Heart right ventricle (tissue), 16 donors: ENCODE data around the gene ARFGEF3. TPM values are rescaled to one million over a fixed set of nuclear protein-coding genes. Genes with fewer than 3 reads are reported as not detected.

Experiments used
- ATAC-seq, 8 donors: fragments of 200-7000 bp; cut with Tn5 transposase; one replicate each; pipeline ENCODE4 v1.9.1; 2020; ENCODE audit warnings: mild to moderate bottlenecking in 8 of 8, moderate library complexity in 8 of 8, moderate number of reproducible peaks in 1 of 8
- DNase-seq, 2 donors: peaks; one replicate each; pipeline ENCODE4 v3.0.0-alpha.2; 2020
- H3K27ac ChIP-seq, 10 donors: fragments of 200-600 bp; sonication (generic) in 2 of 10; one replicate each; pipeline versions ENCODE4 v1.5.0 to v1.8.0; 2020 to 2022; ENCODE audit warnings: mild to moderate bottlenecking in 3 of 10
- H3K27me3 ChIP-seq, 7 donors: fragments of 200-600 bp; one replicate each; pipeline ENCODE4 v1.8.0; 2021 to 2022; ENCODE audit warnings: mild to moderate bottlenecking in 2 of 7
- H3K36me3 ChIP-seq, 9 donors: fragments of 200-600 bp; sonication (generic) in 1 of 9; one replicate each; pipeline versions ENCODE4 v1.5.0 to v1.8.0; 2020 to 2022; ENCODE audit warnings: mild to moderate bottlenecking in 2 of 9
- H3K4me1 ChIP-seq, 9 donors: fragments of 200-600 bp; sonication (generic) in 1 of 9; one replicate each; pipeline versions ENCODE4 v1.5.0 to v1.8.0; 2020 to 2022; ENCODE audit warnings: mild to moderate bottlenecking in 4 of 9
- H3K4me3 ChIP-seq, 10 donors: fragments of 200-600 bp; sonication (generic) in 2 of 10; one replicate each; pipeline versions ENCODE4 v1.5.0 to v1.8.0; 2020 to 2022; ENCODE audit warnings: mild to moderate bottlenecking in 7 of 10, moderate library complexity in 2 of 10
- H3K9me3 ChIP-seq, 11 donors: fragments of 200-600 bp in 10 of 11; sonication (generic) in 2 of 11; one replicate each; pipeline versions ENCODE4 v1.5.0 to v1.8.0; 2013 to 2022; ENCODE audit warnings: mild to moderate bottlenecking in 2 of 11, control low read depth in 1 of 11, moderate library complexity in 1 of 11
- WGBS, 2 donors: extraction: QIAGEN DNeasy Blood & Tissue Kit; methylation state at CpG; one replicate each; pipeline ENCODE4 v1.1.7; 2013; ENCODE audit warnings: inconsistent platforms in 1 of 2; 5-methylcytosine and 5-hydroxymethylcytosine counted together
- intact Hi-C, 10 donors: fragments of 100-400 bp; cut with DNase I; formaldehyde crosslinking; loops; one replicate each; pipeline versions ENCODE4 v1.11.1 to v1.14.2; 2022
- polyA plus RNA-seq, 2 donors: library from polyadenylated mRNA; stranded (reverse); fragments of 200-250 nt; gene quantifications; one replicate each; pipeline ENCODE4 v1.2.3, GENCODE V29; 2013
- total RNA-seq, 10 donors: library from RNA; stranded (reverse); fragmentation: NEBNext Ultra II Directional in 3 of 10; extraction: Animal tissue kit (Norgen Biotek cat#: 25700) in 3 of 10; gene quantifications; one replicate each; pipeline versions ENCODE4 v1.2.1 to v1.2.4, GENCODE V29; 2021 to 2023
- TF ChIP-seq, protein P1 (sequence below), 9 donors: fragments of 200-600 bp; sonication (generic) in 2 of 9; IDR thresholded peaks; one replicate each; pipeline versions ENCODE4 v1.5.0 to v1.8.0; 2021 to 2022; ENCODE audit warnings: antibody characterized with exemption in 9 of 9, mild to moderate bottlenecking in 5 of 9, moderate library complexity in 1 of 9
- donor health status: Arrhythmogenic right ventricular cardiomyopathy.
- donor health status: ischemic (EF 13 %, LVEDD 7.1; RV severe dilation, severe dysfunction).
- donor health status: healthy with polysubstance abuse.
- donor health status: DM: no; HTN: yes; CAD: no.
- donor health status: DM: no; HTN: no; CAD: no.
- donor health status: ischemic (EF 25% LVEDD 6.9; RV normal size, moderate dysfunction).
- donor health status: ischemic (EF 25% LVEDD 5.7; RV mildly dilated, moderate dysfunction).
- donor health status: healthy.
- donor health status: DM: yes; HTN: yes; CAD: no.
- donor health status: Ischemic cardiomyopathy.
- donor health status: ischemic (EF 35%, LVEDD 5.7; RV mildly dilated, moderate dysfunction).
- donor health status: nonischemic (EF 11% LVEDD 7.7; RV severe dilation, severe dysfunction).
- donor health status: DM: yes; HTN: yes; CAD: no.
- donor health status: PGD.
- donor health status: ischemic (EF 29% LVEDD 5.4; RV normal size, mild dysfunction).
- donor health status: nonischemic (EF 23%, LVEDD 6.1; RV moderate dilation, normal function).

Gene ARFGEF3
- total and polyA plus RNA-seq, 12 donors, result 0.33 to 11.1 (median 3.3) TPM

DNA sequence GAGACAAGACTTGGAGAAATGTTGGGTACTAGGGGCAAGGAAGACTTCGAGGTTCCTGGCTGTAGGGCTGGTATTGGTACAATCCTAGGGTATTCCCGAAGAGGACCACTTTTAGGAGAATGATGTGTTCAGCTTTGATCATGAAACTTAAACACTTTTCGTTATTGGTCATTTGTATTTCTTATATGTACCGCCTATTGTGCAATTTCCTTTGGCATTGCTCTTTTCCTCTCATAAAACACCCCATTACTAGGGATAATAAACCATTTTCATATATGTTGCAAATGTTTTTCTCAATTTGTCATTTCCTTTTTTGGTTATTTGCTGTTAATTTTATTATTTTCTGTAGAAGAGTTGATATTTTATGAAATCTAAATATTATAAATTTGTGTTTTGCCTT, 18.9 kb upstream of the ARFGEF3 start:
- Histone ChIP-seq H3K27ac (no peak overlapping the region), H3K4me3 (no peak overlapping the region), H3K9me3 (no peaks in the 10 kb centered on the region), H3K27me3 (peaks cover 0 to 31% (median 0%) of the 10 kb centered on the region in 7 donors), H3K4me1 (no peaks in the 10 kb centered on the region), H3K36me3 (no peaks in the 10 kb centered on the region)
- no peak for ATAC-seq
- intact Hi-C loops, result no loop called here
- TF ChIP-seq, protein P1, sequence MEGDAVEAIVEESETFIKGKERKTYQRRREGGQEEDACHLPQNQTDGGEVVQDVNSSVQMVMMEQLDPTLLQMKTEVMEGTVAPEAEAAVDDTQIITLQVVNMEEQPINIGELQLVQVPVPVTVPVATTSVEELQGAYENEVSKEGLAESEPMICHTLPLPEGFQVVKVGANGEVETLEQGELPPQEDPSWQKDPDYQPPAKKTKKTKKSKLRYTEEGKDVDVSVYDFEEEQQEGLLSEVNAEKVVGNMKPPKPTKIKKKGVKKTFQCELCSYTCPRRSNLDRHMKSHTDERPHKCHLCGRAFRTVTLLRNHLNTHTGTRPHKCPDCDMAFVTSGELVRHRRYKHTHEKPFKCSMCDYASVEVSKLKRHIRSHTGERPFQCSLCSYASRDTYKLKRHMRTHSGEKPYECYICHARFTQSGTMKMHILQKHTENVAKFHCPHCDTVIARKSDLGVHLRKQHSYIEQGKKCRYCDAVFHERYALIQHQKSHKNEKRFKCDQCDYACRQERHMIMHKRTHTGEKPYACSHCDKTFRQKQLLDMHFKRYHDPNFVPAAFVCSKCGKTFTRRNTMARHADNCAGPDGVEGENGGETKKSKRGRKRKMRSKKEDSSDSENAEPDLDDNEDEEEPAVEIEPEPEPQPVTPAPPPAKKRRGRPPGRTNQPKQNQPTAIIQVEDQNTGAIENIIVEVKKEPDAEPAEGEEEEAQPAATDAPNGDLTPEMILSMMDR (IDR thresholded peaks at IDR 0.05), result no peak
- WGBS, 2 donors, result 84 to 89% methylated on average over 4 of the region's 4 CpGs
- no peak for DNase-seq

DNA sequence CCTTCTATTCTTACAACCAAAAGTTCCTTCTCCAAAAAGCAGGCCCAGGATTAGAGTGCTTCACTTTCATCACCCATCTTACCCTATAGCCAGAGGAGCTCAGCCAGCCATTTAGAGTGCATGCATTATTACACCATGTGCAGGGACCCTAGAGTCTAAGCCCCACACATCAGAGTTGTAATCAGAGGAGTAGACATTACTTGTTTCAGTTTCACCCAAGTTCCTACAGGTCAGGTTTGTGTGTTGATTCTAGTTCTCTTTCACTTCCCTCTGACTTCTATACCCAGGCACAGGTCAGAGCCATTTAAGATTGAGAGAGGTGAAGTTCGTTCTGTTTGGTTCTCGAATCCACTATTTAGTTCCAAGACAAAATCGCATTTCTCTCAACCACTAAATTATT, 16.3 kb upstream of the ARFGEF3 start:
- H3K27ac ChIP-seq, result no peak overlapping the region
- no peaks in the 10 kb centered on the region for H3K9me3 ChIP-seq
- DNase-seq (no peak), ATAC-seq (no peak)
- TF ChIP-seq, protein P1 (IDR thresholded peaks at IDR 0.05), result no peak
- no peak overlapping the region for H3K4me3 ChIP-seq
- WGBS, 2 donors, result 88 to 89% methylated on average over 3 of the region's 3 CpGs
- peaks cover 0 to 21% (median 0%) of the 10 kb centered on the region in 7 donors for H3K27me3 ChIP-seq
- H3K4me1 ChIP-seq, result no peaks in the 10 kb centered on the region
- intact Hi-C loops, result no loop called here
- no peaks in the 10 kb centered on the region for H3K36me3 ChIP-seq

DNA sequence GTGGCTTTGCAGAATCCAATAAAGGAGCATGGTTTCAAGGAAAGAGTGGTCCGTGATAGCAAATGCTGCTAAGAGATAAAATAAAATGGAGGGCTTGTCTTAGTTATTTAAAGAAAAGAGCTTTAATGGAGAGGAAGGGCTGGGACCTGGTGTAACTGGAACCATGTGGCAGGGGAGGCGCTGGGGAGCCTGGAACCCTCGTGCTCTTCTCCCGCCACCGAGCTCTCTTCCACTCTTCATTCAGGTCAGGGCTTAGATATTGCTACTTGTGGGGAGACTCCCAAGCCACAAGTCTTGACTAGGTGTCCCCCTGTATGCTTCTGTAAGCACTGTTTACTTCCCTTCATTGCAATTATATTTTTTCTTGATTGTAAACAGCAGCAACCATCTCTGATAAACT, 15.2 kb upstream of the ARFGEF3 start:
- peaks cover 0 to 21% (median 0%) of the 10 kb centered on the region in 7 donors for H3K27me3 ChIP-seq
- 81 to 82% methylated on average over 5 of the region's 5 CpGs for WGBS, 2 donors
- DNase-seq (no peak), ATAC-seq (no peak)
- peaks cover 0 to under 1% (median 0%) of the 10 kb centered on the region in 11 donors for H3K9me3 ChIP-seq
- intact Hi-C loops, result no loop called here
- no peak overlapping the region for H3K27ac ChIP-seq
- no peak overlapping the region for H3K4me3 ChIP-seq
- no peaks in the 10 kb centered on the region for H3K36me3 ChIP-seq
- TF ChIP-seq, protein P1 (IDR thresholded peaks at IDR 0.05), result no peak
- no peaks in the 10 kb centered on the region for H3K4me1 ChIP-seq

DNA sequence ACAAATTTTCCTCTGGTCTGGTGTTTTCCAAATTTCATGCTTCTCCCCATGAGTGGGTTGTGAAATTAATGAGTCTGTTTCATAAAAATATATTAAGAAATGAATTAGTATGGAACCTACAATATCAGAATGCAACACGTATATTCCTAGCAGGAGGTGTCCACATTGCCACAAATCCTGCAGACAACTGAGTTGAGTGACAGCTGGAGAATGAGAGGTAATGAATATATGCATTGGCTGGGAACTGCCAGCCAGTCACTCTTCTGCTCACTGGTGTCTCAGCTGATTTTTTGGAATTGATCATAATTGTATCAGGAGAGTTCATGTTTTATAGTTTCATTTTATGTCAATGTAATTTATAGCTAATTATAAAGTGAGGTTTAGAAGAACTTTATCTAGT, 6.3 kb upstream of the ARFGEF3 start:
- ATAC-seq (no peak), DNase-seq (no peak)
- H3K27ac ChIP-seq, result no peak overlapping the region
- WGBS, 2 donors, result 67 to 73% methylated on average over 1 of the region's 1 CpG
- intact Hi-C loops, result no loop called here
- no peak overlapping the region for H3K4me3 ChIP-seq
- H3K27me3 ChIP-seq, result peaks cover 0 to 47% (median 3%) of the 10 kb centered on the region in 7 donors
- no peaks in the 10 kb centered on the region for H3K36me3 ChIP-seq
- H3K4me1 ChIP-seq, result peaks cover 0 to 7% (median 0%) of the 10 kb centered on the region in 9 donors
- peaks cover 0 to 24% (median 0%) of the 10 kb centered on the region in 11 donors for H3K9me3 ChIP-seq
- TF ChIP-seq, protein P1 (IDR thresholded peaks at IDR 0.05), result no peak
